MV-4-11 (cell line): ENCODE data around the gene IP6K3.
A peak's percentile ranks its signal among the peaks of the same experiment; 100 is the strongest.

ENCODE experiments used
- DNase-seq: peaks from one replicate; lab custom pipeline; 2025; lab: John Stamatoyannopoulos, UW

The IP6K3 gene

GRCh38 chr6:33689148-33689494, 57.6 kb downstream of the IP6K3 start:
- no peak for DNase-seq

GRCh38 chr6:33688451-33689147, 58.1 kb downstream of the IP6K3 start:
- no peak for DNase-seq

- DNase-seq: no peak
These were observed 58.7 kb downstream of the IP6K3 start for GRCh38 chr6:33688006-33688405.

- no peak for DNase-seq
These were observed 59.4 kb downstream of the IP6K3 start for GRCh38 chr6:33686981-33687975.

GRCh38 chr6:33686225-33686924, 60.3 kb downstream of the IP6K3 start:
- no peak for DNase-seq

- DNase-seq: no peak
These were observed 61.1 kb downstream of the IP6K3 start for GRCh38 chr6:33685411-33686224.

- no peak for DNase-seq
These were observed 61.7 kb downstream of the IP6K3 start for GRCh38 chr6:33684983-33685382.

- no peak for DNase-seq
These were observed 62.2 kb downstream of the IP6K3 start for GRCh38 chr6:33684428-33684896.

- no peak for DNase-seq
These were observed 62.9 kb downstream of the IP6K3 start for GRCh38 chr6:33683576-33684427.

- peak; percentile 11 for DNase-seq
These were observed 63.6 kb downstream of the IP6K3 start for GRCh38 chr6:33683051-33683571.

- DNase-seq: no peak
These were observed 64.4 kb downstream of the IP6K3 start for GRCh38 chr6:33682341-33682740.

- no peak for DNase-seq
These were observed 66.9 kb downstream of the IP6K3 start for GRCh38 chr6:33679761-33680160.

GRCh38 chr6:33678932-33679490, 67.7 kb downstream of the IP6K3 start:
- DNase-seq: no peak

- no peak for DNase-seq
These were observed 68.3 kb downstream of the IP6K3 start for GRCh38 chr6:33678233-33678931.

- no peak for DNase-seq
These were observed 69.0 kb downstream of the IP6K3 start for GRCh38 chr6:33677689-33678088.

GRCh38 chr6:33677143-33677660, 69.5 kb downstream of the IP6K3 start:
- DNase-seq: no peak

GRCh38 chr6:33676416-33677142, 70.1 kb downstream of the IP6K3 start:
- DNase-seq: no peak

- DNase-seq: no peak
These were observed 70.7 kb downstream of the IP6K3 start for GRCh38 chr6:33675968-33676367.
